Dermis microvascular lymphatic vessel endothelial cell (primary cell): ENCODE results near the gene LRP1-AS. TPM values are rescaled to one million over a fixed set of nuclear protein-coding genes. Genes with fewer than 3 reads are reported as not detected.
A peak's percentile ranks its signal among the peaks of the same experiment; 100 is the strongest.
"Not testable (repeated sequence)": the region's sequence is repeated elsewhere in the genome, so short reads cannot be mapped to it uniquely, and the experiment has no call there.

Experiments
- DNase-seq, 2 donors: peaks; one replicate each; pipeline versions ENCODE4 v3.0.0 to v3.0.0-alpha.2; 2010; ENCODE audit warnings: low read depth in 2 of 2
- total RNA-seq: library from RNA; depleted of rRNA; stranded (reverse); fragments of >200 nt; gene quantifications from 2 replicates; pipeline ENCODE4 v1.2.1, GENCODE V29; 2014

Gene LRP1-AS
- total RNA-seq, 1 donor from 2014 or later = not detected

- DNase-seq = no peak
These were observed 23.6 kb downstream of the LRP1-AS start for GRCh38 chr12:57123813-57124212.

GRCh38 chr12:57120718-57121117 lies 26.7 kb downstream of the LRP1-AS start:
- DNase-seq = not testable (repeated sequence)

- DNase-seq = no peak
These were observed 27.9 kb downstream of the LRP1-AS start for GRCh38 chr12:57119294-57120085.

GRCh38 chr12:57118711-57119271 lies 28.6 kb downstream of the LRP1-AS start:
- DNase-seq = peak in 1 of 2 donors; percentile 21

- no peak for DNase-seq
These were observed 30.7 kb downstream of the LRP1-AS start for GRCh38 chr12:57116580-57117281.

- DNase-seq = no peak
These were observed 34.7 kb downstream of the LRP1-AS start for GRCh38 chr12:57112492-57113294.

GRCh38 chr12:57111031-57111734 lies 36.2 kb downstream of the LRP1-AS start, which contains the start of gene STAT6:
Gene STAT6 (minus strand): TSS chr12:57111362. CDS start chr12:57108278, 3,084 bp downstream.
- peak in 1 of 2 donors; percentile 71 for DNase-seq

- DNase-seq = peak in 1 of 2 donors; percentile 30
These were observed 37.1 kb downstream of the LRP1-AS start for GRCh38 chr12:57110104-57111030.

GRCh38 chr12:57109207-57110103 lies 38.0 kb downstream of the LRP1-AS start:
- DNase-seq = no peak

GRCh38 chr12:57107456-57108155 lies 39.8 kb downstream of the LRP1-AS start:
- DNase-seq = no peak

GRCh38 chr12:57106021-57106708 lies 41.3 kb downstream of the LRP1-AS start:
- DNase-seq = no peak

- DNase-seq = no peak
These were observed 42.2 kb downstream of the LRP1-AS start for GRCh38 chr12:57105011-57105753.

GRCh38 chr12:57104292-57104910 lies 43.0 kb downstream of the LRP1-AS start:
- no peak for DNase-seq

- no peak for DNase-seq
These were observed 43.6 kb downstream of the LRP1-AS start for GRCh38 chr12:57103856-57104255.

GRCh38 chr12:57101892-57102695 lies 45.3 kb downstream of the LRP1-AS start:
- no peak for DNase-seq
